Measurements from ENCODE around the gene PEF1.

Gene PEF1

GRCh38 chr1:31621498-31621820 lies 23.2 kb downstream of the PEF1 start:
- in situ Hi-C loops (cut with HindIII; ENCODE audit: low pct_ligation_motif_present, low pct_unique_long_range_greater_than_20kb, low sequenced_read_pairs), result no loop called here
- no peak for DNase-seq

- DNase-seq, result no peak
- in situ Hi-C loops (cut with HindIII; ENCODE audit: low pct_ligation_motif_present, low pct_unique_long_range_greater_than_20kb, low sequenced_read_pairs), result no loop called here
Observed at GRCh38 chr1:31620631-31621497, 23.8 kb downstream of the PEF1 start.

DNA sequence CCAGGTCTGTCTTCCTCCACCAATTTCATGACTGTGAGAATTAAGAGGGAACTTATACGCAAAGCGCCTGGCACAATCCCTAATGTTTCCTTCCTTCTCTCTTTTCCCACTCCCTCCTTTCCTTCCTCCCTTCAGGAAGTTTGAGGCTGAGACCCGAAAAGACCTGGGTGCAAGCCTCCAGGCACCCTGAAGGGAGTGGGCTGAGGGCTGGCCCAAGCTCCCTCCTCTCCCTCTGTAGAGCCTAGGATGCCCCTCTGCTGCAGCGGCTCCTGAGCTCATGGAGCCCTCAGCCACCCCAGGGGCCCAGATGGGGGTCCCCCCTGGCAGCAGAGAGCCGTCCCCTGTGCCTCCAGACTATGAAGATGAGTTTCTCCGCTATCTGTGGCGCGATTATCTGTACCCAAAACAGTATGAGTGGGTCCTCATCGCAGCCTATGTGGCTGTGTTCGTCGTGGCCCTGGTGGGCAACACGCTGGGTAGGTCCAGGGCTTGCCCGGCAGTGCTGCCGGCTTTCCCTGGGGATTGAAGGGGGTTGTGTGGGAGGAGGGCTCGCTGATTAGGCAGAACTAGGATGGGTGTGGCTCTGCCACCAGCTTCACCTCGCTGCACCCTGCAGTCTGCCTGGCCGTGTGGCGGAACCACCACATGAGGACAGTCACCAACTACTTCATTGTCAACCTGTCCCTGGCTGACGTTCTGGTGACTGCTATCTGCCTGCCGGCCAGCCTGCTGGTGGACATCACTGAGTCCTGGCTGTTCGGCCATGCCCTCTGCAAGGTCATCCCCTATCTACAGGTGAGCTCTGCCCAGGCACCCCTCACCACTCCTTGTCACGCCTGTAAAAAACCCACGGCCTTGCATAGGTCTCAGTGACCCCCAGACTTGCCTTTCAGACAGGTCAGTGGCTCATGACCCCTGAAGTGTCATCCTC lies 25.5 kb downstream of the PEF1 start:
- DNase-seq, result no peak
- in situ Hi-C loops (cut with HindIII; ENCODE audit: low pct_ligation_motif_present, low pct_unique_long_range_greater_than_20kb, low sequenced_read_pairs), result no loop called here

- peak; percentile 28 for DNase-seq
- in situ Hi-C loops (cut with HindIII; ENCODE audit: low pct_ligation_motif_present, low pct_unique_long_range_greater_than_20kb, low sequenced_read_pairs), result no loop called here
Observed at GRCh38 chr1:31617916-31618746, 26.5 kb downstream of the PEF1 start.

DNA sequence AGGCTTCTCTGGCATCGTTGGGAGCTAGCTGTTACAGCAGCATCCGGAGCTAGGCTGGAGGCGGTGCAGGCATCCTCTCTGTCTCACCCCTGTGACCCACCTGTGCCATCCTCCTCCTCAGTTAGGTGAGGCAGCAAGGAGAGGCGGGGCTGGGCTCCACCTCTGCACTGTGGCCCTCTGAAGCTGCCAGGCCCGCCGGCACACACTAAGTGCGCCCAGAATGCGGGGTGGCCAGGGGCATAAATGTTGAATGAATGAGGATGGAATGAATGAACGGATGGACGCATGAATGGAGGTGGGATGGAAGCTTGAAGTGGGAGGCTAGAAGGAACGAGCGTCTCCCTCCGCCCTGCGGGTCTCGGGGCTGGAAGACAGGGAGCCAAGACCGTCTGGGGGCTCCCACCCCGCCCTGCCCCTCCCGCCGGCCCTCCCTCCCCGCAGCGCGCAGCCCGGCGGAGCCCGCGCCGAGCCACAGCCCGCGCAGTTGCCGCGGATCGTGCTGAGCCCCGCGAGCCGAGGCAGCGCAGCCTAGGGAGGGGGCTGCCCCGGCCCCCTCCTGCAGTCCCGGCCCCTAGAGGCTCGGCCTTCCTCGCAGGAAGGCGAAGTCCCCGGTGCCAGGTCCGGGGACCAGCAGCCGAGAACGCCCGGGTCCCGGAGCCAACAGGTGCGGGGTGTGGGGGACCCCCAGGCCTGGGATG lies 27.3 kb downstream of the PEF1 start, which contains the start of gene HCRTR1:
Gene HCRTR1, plus strand, starts transcription at position 472 of the 698 bp plus-strand sequence. CDS start 1,504 bp downstream, outside the sequence.
- no peak for DNase-seq
- in situ Hi-C loops (cut with HindIII; ENCODE audit: low pct_ligation_motif_present, low pct_unique_long_range_greater_than_20kb, low sequenced_read_pairs), result no loop called here

DNA sequence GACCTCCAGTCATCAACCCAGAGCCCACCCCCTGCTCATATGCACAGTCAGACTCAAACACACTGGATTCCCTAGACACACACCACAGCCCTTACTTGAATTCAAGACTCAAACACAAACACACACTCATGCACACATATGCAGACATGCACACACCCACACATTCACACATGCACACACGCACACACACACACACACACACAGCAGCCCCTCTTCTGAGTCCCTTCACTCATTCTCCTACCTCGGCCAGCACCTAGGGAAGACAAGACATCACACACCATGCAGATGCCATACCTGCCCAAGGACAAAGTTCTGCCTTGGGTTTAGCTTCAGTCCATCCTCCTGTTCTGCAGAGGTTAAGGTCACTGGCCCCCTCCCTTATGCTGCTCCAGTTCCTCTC lies 28.7 kb downstream of the PEF1 start:
- in situ Hi-C loops (cut with HindIII; ENCODE audit: low pct_ligation_motif_present, low pct_unique_long_range_greater_than_20kb, low sequenced_read_pairs), result no loop called here

GRCh38 chr1:31615414-31615813 lies 29.3 kb downstream of the PEF1 start:
- DNase-seq, result no peak
- in situ Hi-C loops (cut with HindIII; ENCODE audit: low pct_ligation_motif_present, low pct_unique_long_range_greater_than_20kb, low sequenced_read_pairs), result no loop called here

More for the DNA sequence above, 28.7 kb downstream of the PEF1 start:
- no peak for DNase-seq

- in situ Hi-C loops (cut with HindIII; ENCODE audit: low pct_ligation_motif_present, low pct_unique_long_range_greater_than_20kb, low sequenced_read_pairs), result no loop called here
Observed at GRCh38 chr1:31614414-31615005, 30.2 kb downstream of the PEF1 start.

GRCh38 chr1:31609514-31610118 lies 35.1 kb downstream of the PEF1 start:
- DNase-seq, result no peak
- in situ Hi-C loops (cut with HindIII; ENCODE audit: low pct_ligation_motif_present, low pct_unique_long_range_greater_than_20kb, low sequenced_read_pairs), result no loop called here

More at GRCh38 chr1:31614414-31615005, 30.2 kb downstream of the PEF1 start:
- DNase-seq, result no peak

DNA sequence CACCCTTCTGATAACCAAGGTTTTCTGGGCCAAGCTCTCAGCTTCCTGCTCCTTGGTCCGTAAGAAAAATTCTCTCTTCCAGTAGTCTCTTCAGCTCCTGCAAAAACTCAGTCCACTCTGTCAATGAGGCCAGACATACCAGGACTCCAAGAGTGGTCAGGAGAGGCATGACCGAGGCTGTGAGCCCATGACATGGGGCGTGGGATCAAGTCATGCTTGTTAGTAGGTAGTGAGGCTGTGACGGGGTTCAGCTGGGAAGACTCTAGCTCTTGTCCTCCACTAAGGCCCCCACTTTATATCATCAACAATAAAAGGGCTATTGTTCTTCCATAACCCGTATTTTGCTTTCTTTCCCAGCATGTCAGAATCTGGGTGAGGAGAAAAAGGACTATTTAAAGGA lies 37.3 kb downstream of the PEF1 start:
- DNase-seq, result no peak
- in situ Hi-C loops (cut with HindIII; ENCODE audit: low pct_ligation_motif_present, low pct_unique_long_range_greater_than_20kb, low sequenced_read_pairs), result no loop called here

DNA sequence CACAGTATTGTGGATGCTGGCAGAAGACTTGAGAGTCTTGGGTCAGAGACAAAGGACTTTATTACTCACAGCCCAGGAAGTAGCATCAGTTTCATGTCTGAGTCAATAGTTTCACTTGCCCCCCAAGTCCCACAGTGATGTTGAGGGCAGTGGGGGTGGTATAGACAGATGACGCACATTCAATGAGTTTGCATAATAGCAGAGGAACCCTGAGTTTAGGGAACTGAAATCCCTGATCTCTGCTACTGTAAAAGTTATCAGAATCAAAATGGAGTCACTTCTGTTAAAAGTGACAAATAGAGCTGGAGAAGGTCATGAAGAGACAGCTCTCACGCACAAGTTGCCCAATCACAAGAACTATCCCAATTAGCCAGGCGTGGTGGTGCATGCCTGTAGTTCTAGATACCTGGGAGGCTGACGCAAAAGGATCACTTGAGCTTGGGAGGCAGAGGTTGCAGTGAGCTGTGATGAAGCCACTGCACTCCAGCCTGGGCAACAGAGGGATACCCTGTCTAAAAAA lies 38.7 kb downstream of the PEF1 start:
- in situ Hi-C loops (cut with HindIII; ENCODE audit: low pct_ligation_motif_present, low pct_unique_long_range_greater_than_20kb, low sequenced_read_pairs), result no loop called here

GRCh38 chr1:31602081-31602480 lies 42.6 kb downstream of the PEF1 start:
- no peak for DNase-seq
- in situ Hi-C loops (cut with HindIII; ENCODE audit: low pct_ligation_motif_present, low pct_unique_long_range_greater_than_20kb, low sequenced_read_pairs), result no loop called here

More for the DNA sequence above, 38.7 kb downstream of the PEF1 start:
- no peak for DNase-seq

GRCh38 chr1:31600641-31601040 lies 44.0 kb downstream of the PEF1 start:
- DNase-seq, result no peak
- in situ Hi-C loops (cut with HindIII; ENCODE audit: low pct_ligation_motif_present, low pct_unique_long_range_greater_than_20kb, low sequenced_read_pairs), result no loop called here

DNA sequence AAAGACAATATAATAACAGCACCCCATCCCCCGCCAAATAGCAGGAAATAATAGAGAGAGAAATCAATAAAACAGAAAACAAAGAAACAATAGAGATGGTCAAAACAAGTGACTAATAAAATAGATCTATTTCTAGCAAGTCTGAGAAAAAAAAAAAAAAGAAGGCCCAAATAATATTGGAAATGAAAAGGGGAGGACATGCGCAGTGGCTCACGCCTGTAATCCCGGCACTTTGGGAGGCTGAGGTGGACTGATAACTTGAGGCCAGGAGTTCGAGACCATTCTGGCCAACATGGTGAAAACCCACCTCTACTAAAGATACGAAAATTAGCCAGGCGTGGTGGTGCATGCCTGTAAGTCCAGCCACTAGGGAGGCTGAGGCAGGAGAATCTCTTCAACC lies 45.7 kb downstream of the PEF1 start:
- in situ Hi-C loops (cut with HindIII; ENCODE audit: low pct_ligation_motif_present, low pct_unique_long_range_greater_than_20kb, low sequenced_read_pairs), result no loop called here
- no peak for DNase-seq

DNA sequence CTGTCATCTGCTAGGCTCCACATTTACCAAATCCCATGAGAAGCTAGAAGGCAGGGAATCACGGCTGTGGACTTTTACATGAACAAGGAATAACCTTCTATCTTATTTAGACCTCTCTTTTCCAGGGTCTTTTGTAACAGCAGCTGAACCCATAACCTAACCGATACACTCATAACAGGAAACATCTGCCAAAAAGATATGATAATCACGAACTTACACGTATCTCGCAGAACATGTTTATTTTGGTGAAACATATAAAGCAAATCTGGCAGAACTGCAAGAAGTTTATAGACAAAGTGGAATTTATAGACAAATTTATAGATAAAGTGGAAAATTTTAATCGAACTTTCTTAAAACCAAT lies 48.0 kb downstream of the PEF1 start:
- in situ Hi-C loops (cut with HindIII; ENCODE audit: low pct_ligation_motif_present, low pct_unique_long_range_greater_than_20kb, low sequenced_read_pairs), result no loop called here
- DNase-seq, result no peak

DNA sequence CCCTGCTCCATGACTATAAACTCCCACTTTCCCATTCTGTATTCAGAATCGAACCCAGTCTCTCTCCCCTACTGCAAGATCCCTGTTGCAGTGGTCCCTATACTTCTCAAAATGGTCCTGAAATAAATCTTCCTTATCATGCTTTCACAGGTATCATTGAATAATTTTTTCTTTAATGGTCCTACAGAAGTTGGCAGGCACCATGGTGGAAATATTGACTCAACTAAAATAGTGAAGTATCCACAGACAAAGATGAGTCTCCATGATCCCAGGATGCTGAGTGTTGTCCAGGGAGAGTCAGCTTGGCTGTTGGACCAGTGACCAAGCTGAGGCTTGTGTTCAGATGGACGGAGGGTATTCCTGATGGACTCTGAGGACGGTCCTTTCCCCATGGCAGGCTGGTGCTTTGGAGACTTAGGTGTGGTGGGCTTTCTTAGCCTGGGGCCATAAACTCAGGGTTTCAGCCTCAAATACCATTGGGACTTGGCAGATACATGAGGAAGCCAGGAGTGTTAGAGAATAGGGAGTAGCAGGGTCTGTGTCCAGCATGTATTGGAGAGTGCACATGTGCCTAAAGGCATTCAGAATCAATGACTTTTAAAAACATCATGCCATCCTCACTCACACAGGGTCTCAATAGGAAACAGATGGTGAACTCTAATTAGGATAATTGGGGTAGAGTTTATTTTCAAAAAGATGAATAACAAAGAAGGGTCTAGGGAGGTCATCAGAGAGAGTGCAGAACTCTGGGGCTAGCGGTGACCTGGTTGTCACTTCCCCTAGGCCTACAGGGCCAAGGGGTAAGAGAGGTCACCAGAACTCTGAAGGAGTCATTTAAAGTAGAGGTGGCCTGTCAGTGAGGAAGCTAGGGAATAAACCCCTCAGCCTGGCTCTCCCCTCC lies 48.6 kb downstream of the PEF1 start:
- in situ Hi-C loops (cut with HindIII; ENCODE audit: low pct_ligation_motif_present, low pct_unique_long_range_greater_than_20kb, low sequenced_read_pairs), result no loop called here

More for the DNA sequence above, 48.6 kb downstream of the PEF1 start:
- DNase-seq, result no peak
